Activated naive CD4-positive, alpha-beta T cell treated with anti-CD3 and anti-CD28 coated beads, Interleukin-2, amount 10 ng/mL, durations not matched to agents 7 days and 5 days (primary cell): ENCODE measurements around the gene SCLY.

Source experiments
- CTCF ChIA-PET: fragments of 350-600 bp; sonication (Branson Sonifier 250); formaldehyde crosslinking; loops from one replicate; lab custom pipeline; 2021; ENCODE audit warnings: antibody characterized with exemption; lab: Charles Lee
- DNase-seq: peaks from one replicate; pipeline ENCODE4 v3.0.0-alpha.2; 2020
- H3K27ac Mint-ChIP-seq: one replicate; pipeline ENCODE4 v1.8.0; 2021; ENCODE audit warnings: mild to moderate bottlenecking, moderate library complexity, mixed read lengths
- H3K27me3 Mint-ChIP-seq: one replicate; pipeline ENCODE4 v1.8.0; 2021; ENCODE audit warnings: mild to moderate bottlenecking, mixed read lengths
- H3K36me3 Mint-ChIP-seq: one replicate; pipeline ENCODE4 v1.8.0; 2021; ENCODE audit warnings: mixed read lengths
- H3K4me1 Mint-ChIP-seq: one replicate; pipeline ENCODE4 v1.8.0; 2021; ENCODE audit warnings: mixed read lengths
- H3K4me3 Mint-ChIP-seq: one replicate; pipeline ENCODE4 v1.8.0; 2021; ENCODE audit warnings: mild to moderate bottlenecking, moderate library complexity, mixed read lengths
- H3K9me3 Mint-ChIP-seq: one replicate; pipeline ENCODE4 v1.8.0; 2021; ENCODE audit warnings: mixed read lengths

SCLY gene

GRCh38 chr2:238091436-238092060 is 30.7 kb downstream of the SCLY start:
- Mint-ChIP-seq H3K9me3 (no peaks in the 10 kb centered on the region), H3K27me3 (no peaks in the 10 kb centered on the region), H3K27ac (no peak overlapping the region), H3K36me3 (peaks cover 12% of the 10 kb centered on the region), H3K4me1 (peaks cover 8% of the 10 kb centered on the region), H3K4me3 (no peak overlapping the region)
- no peak for DNase-seq
- CTCF ChIA-PET = no interaction called here

GRCh38 chr2:238092486-238093035 is 31.8 kb downstream of the SCLY start:
- Mint-ChIP-seq H3K27me3 (no peaks in the 10 kb centered on the region), H3K36me3 (peaks cover 6% of the 10 kb centered on the region)
- CTCF ChIA-PET = no interaction called here

DNA sequence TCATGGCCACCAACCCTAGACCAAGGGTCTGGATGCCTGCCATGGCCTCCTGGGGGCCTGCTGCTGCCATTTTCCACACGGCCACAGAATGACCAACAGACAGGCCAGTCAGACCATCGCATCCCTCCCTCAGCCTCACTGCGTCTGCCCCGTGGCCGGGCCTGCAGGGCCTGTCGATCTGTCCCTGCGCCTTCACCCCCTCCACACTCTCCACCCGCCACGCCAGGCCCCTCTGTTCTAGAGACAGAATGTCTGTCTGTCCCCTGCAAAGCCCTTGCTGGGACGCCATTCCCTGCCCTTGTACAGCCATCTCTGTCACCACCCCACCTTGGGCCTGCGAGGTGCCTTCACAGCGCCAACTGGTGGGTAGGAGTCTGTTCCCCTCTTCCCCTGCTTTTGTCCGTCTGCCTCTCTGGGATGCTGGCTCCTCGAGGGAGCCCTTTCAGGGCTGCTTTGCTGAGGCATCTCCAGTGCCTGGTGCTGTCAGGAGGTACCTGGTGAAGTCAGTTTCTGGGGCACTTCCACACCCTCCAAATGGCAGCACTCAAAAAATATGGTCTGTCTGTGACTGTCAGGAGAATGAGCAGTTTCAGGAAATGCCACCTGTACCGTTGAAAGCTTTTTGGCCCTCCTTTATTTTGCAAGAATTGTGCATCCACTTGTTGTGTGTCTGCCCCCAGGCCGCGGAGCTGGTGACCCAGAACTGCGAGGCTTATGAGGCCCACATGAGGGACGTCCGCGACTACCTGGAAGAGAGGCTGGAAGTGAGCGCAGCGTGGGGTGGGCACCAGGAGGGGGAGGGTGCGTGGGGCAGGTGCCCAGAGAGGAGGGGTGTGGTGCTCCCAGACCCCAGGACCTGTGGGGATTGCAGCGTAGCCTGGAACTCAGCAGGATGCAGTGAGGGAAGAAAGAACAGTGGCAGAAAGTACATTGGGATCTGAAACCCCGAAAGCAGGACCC is 32.7 kb downstream of the SCLY start:
- H3K36me3 Mint-ChIP-seq = peaks cover 6% of the 10 kb centered on the region
- peak overlapping the region; percentile 13 for H3K27ac Mint-ChIP-seq
- DNase-seq = no peak
- H3K4me3 Mint-ChIP-seq = no peak overlapping the region
- H3K4me1 Mint-ChIP-seq = no peaks in the 10 kb centered on the region
- H3K9me3 Mint-ChIP-seq = no peaks in the 10 kb centered on the region
- H3K27me3 Mint-ChIP-seq = no peaks in the 10 kb centered on the region
- CTCF ChIA-PET = no interaction called here

More at GRCh38 chr2:238092486-238093035, 31.8 kb downstream of the SCLY start:
- H3K4me1 Mint-ChIP-seq = peaks cover under 1% of the 10 kb centered on the region
- no peaks in the 10 kb centered on the region for H3K9me3 Mint-ChIP-seq
- no peak for DNase-seq
- no peak overlapping the region for H3K27ac Mint-ChIP-seq
- H3K4me3 Mint-ChIP-seq = no peak overlapping the region

DNA sequence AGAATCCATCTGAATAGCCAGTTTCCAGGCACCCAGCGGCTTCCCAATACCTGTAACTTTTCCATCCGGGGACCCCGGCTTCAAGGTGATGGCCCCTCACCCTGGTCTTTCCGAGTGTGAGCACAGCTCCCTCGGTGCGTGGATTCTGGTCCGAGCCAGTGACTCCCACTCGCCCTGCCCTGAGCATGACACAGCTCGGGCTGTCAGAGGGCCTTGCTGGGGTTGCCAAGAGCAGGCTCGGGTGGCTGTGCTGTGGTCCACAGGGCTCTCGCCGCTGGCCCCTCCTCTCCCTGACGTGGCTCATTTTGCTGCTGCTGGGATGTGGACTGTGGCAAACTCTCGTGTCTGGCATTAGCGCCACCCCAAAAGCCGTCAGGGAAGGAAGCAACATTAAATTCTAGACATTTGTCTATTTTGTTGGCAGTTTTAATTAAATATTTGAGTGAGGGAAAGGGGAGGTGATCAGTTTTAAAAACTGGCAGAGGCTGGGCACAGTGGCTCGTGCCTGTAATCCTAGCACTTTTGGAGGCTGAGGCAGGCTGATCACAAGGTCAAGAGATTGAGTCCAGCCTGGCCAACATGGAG is 33.7 kb downstream of the SCLY start:
- no peaks in the 10 kb centered on the region for H3K4me1 Mint-ChIP-seq
- no peaks in the 10 kb centered on the region for H3K27me3 Mint-ChIP-seq
- H3K36me3 Mint-ChIP-seq = peaks cover 6% of the 10 kb centered on the region
- no peak overlapping the region for H3K4me3 Mint-ChIP-seq
- H3K27ac Mint-ChIP-seq = no peak overlapping the region
- H3K9me3 Mint-ChIP-seq = no peaks in the 10 kb centered on the region
- no peak for DNase-seq
- CTCF ChIA-PET = no interaction called here

- H3K36me3 Mint-ChIP-seq = peaks cover 6% of the 10 kb centered on the region
- H3K4me1 Mint-ChIP-seq = no peaks in the 10 kb centered on the region
- no peaks in the 10 kb centered on the region for H3K9me3 Mint-ChIP-seq
- H3K27ac Mint-ChIP-seq = no peak overlapping the region
- DNase-seq = no peak
- CTCF ChIA-PET = no interaction called here
- no peak overlapping the region for H3K4me3 Mint-ChIP-seq
- no peaks in the 10 kb centered on the region for H3K27me3 Mint-ChIP-seq
These were observed 34.3 kb downstream of the SCLY start for GRCh38 chr2:238095143-238095542.

- Mint-ChIP-seq H3K27me3 (no peaks in the 10 kb centered on the region), H3K4me3 (no peak overlapping the region), H3K36me3 (peaks cover 6% of the 10 kb centered on the region), H3K9me3 (no peaks in the 10 kb centered on the region), H3K4me1 (no peaks in the 10 kb centered on the region), H3K27ac (no peak overlapping the region)
- peak; percentile 13 for DNase-seq
- CTCF ChIA-PET = no interaction called here
These were observed 35.7 kb downstream of the SCLY start for GRCh38 chr2:238096311-238097011.

DNA sequence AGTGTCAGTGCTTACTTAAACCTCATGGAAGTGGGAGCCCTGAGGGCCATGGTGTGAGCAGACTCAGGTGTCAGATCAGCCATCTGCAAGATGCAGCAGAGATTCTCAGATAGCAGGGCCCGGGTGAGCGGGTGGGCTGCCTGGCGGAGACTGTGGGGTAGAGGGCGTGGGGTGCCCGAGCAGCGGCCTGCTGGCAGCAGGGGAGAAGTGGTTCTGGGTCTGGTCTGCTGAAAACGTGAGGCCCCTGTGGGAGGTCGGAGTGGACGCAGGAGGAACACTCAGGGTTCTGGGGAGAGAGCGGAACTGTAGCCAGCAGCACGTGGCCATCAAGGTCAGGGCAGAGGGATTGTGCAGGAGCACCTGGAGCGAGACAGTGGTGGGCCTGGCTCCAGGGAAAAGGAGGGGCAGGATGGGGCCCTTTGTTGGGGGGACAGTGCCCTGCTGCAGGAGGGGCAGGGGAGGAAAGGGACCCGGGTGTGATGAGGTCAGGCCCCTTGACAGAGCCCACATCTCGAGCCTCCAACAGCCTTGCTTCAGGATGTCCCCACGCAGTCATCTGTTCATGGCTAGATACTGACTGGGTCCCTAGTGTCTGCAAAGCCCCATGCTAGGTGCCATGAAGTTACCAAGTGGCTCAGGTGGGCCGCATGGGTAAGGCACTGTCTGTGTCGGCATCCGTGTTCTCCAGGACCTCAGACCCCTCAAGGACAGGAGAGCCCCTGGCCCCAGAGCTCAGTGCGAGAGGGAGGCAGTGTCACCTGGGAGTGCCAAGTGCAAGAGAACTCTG is 36.6 kb downstream of the SCLY start:
- no peaks in the 10 kb centered on the region for H3K4me1 Mint-ChIP-seq
- CTCF ChIA-PET = no interaction called here
- no peaks in the 10 kb centered on the region for H3K27me3 Mint-ChIP-seq
- H3K9me3 Mint-ChIP-seq = no peaks in the 10 kb centered on the region
- H3K4me3 Mint-ChIP-seq = no peak overlapping the region
- H3K27ac Mint-ChIP-seq = peak overlapping the region; percentile 55
- DNase-seq = no peak
- H3K36me3 Mint-ChIP-seq = peaks cover 6% of the 10 kb centered on the region

- Mint-ChIP-seq H3K9me3 (no peaks in the 10 kb centered on the region), H3K4me3 (no peak overlapping the region), H3K36me3 (peaks cover 6% of the 10 kb centered on the region), H3K4me1 (no peaks in the 10 kb centered on the region), H3K27me3 (no peaks in the 10 kb centered on the region), H3K27ac (no peak overlapping the region)
- CTCF ChIA-PET = no interaction called here
- peak; percentile 21 for DNase-seq
These were observed 37.4 kb downstream of the SCLY start for GRCh38 chr2:238097988-238098871.

GRCh38 chr2:238098901-238099713 is 38.3 kb downstream of the SCLY start:
- Mint-ChIP-seq H3K9me3 (no peaks in the 10 kb centered on the region), H3K36me3 (peaks cover 6% of the 10 kb centered on the region), H3K27me3 (peaks cover under 1% of the 10 kb centered on the region), H3K27ac (no peak overlapping the region), H3K4me1 (no peaks in the 10 kb centered on the region), H3K4me3 (no peak overlapping the region)
- CTCF ChIA-PET = no interaction called here
- DNase-seq = peak; percentile 13

DNA sequence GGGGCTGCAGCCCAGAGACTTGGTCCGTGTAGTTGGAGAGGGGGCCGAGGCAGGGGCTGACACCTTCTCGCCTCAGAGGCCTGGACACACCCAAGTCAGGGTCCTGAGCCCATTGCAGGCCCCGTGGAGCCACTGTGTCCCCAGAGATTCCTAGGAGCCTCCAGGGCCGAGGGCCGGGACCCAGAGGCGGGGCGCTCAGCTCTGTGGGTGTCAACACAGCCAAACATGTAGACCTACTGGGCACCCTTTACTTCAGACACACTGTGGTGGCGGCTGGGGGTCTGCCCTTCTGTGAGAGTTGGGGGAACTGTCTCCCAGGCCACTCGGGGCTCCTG is 38.9 kb downstream of the SCLY start:
- CTCF ChIA-PET = no interaction called here
- Mint-ChIP-seq H3K9me3 (no peaks in the 10 kb centered on the region), H3K36me3 (peaks cover 6% of the 10 kb centered on the region), H3K27ac (no peak overlapping the region), H3K4me1 (no peaks in the 10 kb centered on the region), H3K4me3 (no peak overlapping the region), H3K27me3 (peaks cover 4% of the 10 kb centered on the region)
- DNase-seq = peak; percentile 18

DNA sequence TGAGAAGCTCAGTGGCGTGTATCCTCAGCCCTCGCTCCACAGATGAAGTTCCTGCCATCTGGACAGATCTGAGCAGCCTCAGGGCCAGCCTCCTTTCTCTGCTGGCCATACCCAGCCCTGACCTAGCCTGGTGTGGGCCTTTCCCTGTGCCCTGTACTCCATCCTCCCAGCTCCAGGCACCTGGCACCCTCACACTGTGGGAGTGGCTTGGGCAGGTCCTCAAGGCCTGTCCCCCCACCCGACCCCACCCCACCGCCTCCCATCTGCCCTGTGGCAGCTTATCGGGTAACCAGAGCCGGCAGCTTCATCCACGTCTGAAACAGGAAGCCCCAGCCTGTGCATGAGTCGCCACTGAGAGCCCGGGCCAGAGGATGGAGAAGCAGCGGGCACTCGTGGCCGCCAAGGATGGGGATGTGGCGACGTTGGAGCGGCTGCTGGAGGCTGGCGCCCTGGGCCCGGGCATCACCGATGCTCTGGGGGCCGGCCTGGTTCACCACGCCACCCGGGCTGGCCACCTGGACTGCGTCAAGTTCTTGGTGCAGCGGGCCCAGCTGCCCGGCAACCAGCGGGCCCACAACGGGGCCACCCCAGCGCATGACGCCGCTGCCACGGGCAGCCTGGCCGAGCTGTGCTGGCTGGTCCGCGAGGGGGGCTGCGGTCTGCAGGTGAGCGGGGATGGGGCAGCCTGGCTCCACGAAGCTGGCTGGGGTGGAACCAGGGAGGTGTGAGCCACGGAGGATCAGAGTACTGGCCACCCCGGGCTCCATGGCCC is 39.4 kb downstream of the SCLY start, which contains the start of gene ESPNL:
Gene ESPNL, plus strand, starts transcription at position 292 of the 772 bp plus-strand sequence. Its CDS starts 80 bp downstream, at position 372.
- H3K27ac Mint-ChIP-seq = no peak within 1 kb of the TSS
- no peak within 1 kb of the TSS for H3K4me3 Mint-ChIP-seq
- H3K9me3 Mint-ChIP-seq = no peaks in the 10 kb centered on the region
- H3K4me1 Mint-ChIP-seq = no peaks in the 10 kb centered on the region
- CTCF ChIA-PET = no interaction called here
- H3K27me3 Mint-ChIP-seq = peaks cover 4% of the 10 kb centered on the region
- DNase-seq = peak; percentile 16
- H3K36me3 Mint-ChIP-seq = peaks cover 4% of the 10 kb centered on the region
